MM.1S (cell line): Measurements from ENCODE around the gene MRPL27.

Source experiments
- CTCF ChIP-seq: fragments of 300-600 bp; sonication (generic); IDR thresholded peaks from 2 replicates; pipeline ENCODE4 v1.5.1; 2016; ENCODE audit warnings: antibody characterized with exemption, low read length, mixed read lengths
- EZH2 ChIP-seq: fragments of 300-600 bp; sonication (generic); optimal IDR thresholded peaks from 2 replicates; pipeline ENCODE3; 2017; ENCODE audit warnings: low read depth, mild to moderate bottlenecking, antibody characterized with exemption, low read length, mixed read lengths
- EZH2phosphoT487 ChIP-seq: fragments of 300-600 bp; sonication (generic); IDR thresholded peaks from 2 replicates; pipeline ENCODE4 v1.6.1; 2018; ENCODE audit warnings: antibody characterized with exemption, low read length

GRCh38 chr17:50421308-50422051 lies 48.5 kb upstream of the MRPL27 start:
- TF ChIP-seq CTCF (no peak), EZH2phosphoT487 (no peak), EZH2 (no peak)
